LHCN-M2 (cell line): Measurements from ENCODE around the gene RNASE8. TPM values are rescaled to one million over a fixed set of nuclear protein-coding genes. Genes with fewer than 3 reads are reported as not detected.

Experiments
- DNase-seq: peaks from one replicate; pipeline ENCODE4 v3.0.0-alpha.2; 2012; ENCODE audit warnings: low read depth
- total RNA-seq: library from RNA; depleted of rRNA; stranded (reverse); fragments of >200 nt; gene quantifications from 2 replicates; pipeline ENCODE4 v1.2.3, GENCODE V29; 2014

RNASE8 gene
- total RNA-seq, 1 experiment from 2014 or later, result not detected

DNA sequence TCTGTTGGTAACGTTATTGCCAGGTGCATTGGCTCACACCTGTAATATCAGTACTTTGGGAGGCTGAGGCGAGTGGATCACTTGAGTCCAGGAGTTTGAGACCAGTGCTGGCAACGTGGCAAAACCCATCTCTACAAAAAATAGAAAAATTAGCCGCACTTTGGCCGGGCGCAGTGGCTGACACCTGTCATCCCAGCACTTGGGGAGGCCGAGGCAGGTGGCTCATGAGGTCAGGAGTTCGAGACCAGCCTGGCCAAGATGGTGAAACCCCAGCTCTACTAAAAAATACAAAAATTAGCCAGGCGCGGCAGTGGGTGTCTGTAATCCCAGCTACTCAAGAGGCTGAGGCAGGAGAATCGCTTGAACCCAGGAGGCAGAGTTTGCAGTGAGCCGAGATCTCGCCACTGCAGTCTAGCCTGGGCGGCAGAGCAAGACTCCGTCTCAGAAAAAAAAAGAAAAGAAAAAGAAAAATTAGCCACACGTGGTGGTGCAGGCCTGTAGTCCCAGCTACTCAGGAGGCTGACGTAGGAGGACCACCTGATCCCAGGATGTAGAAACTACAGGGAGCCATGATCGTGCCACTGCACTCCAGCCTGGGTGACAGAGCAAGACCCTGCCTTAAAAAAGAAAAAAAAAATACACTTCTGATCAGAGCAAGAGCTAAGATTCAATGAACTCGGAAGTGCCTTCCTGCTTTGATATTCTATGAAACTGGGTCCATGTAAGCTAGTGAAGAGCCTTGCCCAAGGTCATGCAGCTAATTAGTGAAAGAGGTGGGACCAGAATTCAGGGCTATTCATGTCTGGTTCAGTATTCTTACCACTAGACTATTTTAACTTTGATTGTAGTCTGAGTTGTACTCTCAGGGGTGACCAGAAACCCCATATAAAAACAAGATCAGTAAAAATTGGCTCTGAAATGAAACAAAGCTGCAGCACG lies 4.2 kb upstream of the RNASE8 start:
- no peak for DNase-seq

DNA sequence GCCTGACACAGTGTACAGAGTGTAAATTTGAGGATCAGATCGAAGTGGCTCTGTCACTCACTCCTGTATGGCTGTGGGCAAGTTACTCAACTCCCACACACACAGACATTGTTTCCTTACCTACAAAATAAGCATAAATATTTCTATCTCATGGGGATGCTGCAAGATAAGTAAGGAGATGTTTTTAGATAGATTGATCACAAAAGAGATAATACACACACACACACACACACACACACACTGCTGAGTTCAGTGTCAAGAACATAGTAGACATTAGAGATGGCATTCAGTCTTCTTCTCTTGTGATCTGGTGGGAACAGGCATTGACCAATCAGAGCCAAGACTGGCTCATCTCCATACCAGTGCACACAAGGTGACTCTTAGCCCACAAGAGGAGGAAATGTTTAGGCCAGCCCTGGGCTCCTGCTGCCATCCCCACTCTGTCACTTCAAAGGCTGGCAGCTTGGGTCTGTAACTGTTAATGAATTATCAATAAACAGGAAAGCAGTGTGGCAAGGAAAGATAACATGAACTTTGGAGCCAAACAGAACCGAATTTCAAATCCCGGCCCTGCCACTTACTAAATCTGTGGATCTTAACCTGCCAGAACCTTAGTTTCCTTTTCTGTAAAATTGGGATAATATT lies 3.4 kb upstream of the RNASE8 start:
- no peak for DNase-seq

DNA sequence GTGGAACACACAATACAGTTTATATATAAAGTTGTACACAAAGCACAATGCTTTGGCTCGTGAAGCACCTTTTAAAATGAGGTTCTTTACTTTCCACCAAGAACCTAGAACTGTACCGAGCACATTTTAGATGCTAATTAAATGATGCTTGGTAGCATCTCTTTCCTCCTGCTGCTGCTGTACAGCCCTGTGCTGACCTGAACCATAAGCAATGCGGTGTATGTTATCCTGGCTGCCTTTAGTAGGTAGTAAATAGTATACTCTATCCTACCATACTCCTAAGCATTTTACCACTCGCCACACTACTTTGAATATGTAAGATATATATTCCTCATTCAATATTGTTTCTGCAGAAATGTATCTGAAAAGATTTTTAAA lies 2.9 kb upstream of the RNASE8 start:
- DNase-seq, result no peak

DNA sequence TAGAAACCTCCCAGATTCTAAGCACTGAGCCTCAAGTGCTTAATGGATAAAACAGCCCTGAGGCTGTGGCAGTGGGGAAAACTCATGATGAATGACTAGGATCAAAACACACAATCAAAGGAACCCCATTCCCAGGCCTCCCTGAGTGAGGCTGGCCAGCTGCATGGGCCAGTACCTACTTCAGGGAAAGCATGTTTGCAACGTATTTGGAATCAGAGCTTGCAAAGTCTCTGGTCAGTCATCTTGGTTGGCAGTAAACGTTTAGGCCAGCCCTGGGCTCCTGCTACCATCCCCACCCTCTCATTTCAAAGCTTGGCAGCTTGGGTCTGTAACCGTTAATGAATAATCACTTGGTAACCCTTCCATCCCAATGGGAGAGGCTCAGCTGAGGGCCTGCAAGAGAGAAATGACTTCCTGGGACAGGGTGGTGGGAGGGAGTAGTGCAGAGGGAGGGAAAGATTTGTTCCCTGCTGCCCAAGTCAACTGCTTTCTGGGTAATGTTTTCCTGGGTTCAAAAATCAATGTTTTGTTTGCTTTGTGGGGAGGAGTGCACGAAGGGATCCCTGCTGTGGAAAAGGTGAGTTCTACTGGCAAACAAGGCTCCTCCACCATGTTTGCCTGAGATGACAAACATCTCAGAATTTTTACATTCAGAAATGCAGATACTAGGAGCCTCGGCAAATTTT lies 2.0 kb upstream of the RNASE8 start:
- no peak for DNase-seq

DNA sequence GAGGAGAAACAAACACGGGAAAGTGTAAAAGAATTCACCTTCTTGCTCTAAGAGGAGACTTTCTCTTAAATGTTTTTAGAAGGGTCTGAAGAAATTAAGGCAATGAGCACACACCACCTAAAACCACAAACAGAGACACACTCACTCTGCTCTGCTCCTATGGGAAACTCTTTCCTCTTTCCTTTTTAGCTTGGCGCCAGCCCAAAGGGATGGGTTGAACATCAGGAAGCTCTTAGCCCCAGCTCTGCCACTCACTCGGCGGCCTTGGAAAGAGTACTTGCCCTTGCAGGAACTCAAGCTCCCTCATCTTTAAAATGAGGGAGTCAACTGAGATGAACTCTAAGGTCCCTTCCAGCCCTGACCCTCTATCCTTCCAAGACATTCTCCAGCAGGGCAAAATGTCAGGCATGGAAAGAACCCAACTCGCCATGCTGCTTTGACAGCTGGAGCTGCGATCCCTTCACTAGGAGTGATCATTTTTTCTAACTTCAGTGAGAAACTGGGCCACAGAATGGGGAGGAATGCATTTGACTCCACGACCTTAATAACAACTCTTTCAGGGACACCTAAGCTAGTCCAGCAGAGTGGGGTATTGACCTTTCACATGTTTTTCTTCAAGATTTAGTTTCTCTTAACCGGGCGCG lies 980 bp upstream of the RNASE8 start:
- peak; percentile 36 for DNase-seq

DNA sequence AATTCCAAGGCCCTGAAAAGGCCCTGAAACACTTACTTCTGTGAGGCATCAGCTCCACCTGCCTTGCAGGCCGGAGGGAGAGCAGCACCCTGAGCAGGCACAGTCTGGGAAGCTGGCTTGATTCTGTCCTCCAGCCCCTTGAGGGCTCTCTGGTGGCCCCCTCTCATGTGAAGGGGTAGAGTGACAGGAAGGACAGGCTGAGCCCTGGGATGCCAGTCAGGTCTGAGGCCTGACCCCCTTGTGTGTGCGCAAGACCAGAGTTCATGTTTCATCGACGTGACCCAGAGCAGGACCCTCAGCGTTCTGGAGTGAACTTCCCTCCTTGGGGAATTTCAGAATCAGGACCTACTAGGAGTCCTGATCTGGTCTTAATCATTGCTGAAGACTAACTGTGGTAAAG lies 1.3 kb downstream of the RNASE8 start:
- no peak for DNase-seq

DNA sequence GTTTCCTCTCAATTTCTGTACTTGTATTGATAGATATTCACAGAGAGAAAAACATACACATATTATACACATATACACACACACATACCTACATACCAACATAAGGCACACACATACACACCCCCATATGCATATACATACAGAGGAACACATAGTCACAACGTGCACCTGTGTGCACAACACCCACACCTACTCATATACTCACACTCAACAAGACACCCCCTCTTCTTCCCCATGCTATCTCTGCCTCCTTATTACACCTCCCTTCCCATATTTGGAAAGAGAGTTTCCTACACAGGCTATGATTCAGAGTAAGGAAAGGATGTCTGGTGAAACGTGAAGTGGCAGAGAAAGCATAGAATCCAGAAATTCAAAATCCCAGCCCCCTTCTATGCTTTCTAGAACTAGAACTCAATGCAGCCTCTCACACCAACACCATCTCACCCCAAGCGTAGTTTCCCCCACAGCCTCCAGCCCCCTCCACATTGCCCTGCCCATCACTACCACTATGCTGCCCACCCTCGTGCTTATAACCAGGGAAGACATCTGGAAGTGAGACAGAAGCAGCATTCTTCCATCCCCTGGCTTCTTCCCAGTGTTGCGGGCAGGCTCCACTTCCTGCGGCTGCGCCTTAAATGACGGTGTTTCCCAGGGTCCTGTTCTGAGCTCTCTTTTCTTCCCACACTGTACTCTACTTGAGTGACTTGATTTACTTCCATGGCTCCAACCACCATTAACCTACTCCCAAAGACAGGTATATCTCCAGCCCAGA lies 2.4 kb downstream of the RNASE8 start:
- no peak for DNase-seq

DNA sequence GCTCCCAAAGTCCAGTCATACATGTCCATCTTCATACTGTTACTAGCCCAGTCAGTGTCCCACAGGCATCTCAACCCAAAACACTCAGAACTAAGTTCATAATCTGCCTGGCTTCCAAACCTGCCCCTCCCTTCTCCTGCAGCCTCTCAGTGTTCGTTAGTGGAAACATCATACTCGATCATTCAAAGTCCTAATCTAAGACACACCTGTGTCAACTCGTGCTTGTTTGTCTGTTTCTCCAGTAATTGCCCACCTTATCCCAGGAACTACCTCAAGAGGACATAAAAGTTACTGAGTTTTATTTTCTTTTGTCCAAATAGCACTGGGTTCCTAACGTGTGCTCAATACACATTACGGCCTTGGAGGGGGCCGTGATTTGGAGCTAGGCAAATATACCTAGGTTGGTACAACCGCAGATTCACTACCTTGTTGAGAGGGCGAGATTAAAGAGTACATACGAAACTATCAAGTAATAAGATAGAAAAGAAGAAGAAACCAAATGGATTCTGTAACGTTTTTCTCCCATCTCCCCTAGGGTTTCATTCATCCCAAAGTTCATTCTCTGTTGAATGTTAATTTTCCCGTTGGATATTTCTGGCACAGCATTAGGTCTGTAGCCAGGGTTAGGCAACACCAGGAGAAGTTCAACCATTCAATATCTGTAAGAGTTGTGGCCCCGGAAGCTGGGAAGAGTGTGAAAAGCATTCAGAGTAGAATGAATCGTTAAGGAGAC lies 3.2 kb downstream of the RNASE8 start:
- no peak for DNase-seq

DNA sequence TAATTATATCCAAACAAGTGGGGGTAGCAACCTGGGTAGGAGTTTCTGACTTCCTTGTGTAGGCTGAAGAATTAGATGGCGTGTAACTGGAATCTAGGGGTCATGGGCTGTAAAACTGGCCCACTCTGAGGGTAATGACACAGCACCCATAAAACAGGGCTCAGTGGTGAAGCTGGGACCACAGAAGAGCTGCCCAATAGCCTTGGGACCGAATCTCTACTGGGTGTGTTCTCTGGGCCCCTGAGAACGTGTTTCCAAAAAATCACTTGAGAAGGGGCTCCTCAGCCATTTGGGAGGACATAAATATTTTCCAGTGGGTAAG lies 3.7 kb downstream of the RNASE8 start:
- DNase-seq, result no peak

DNA sequence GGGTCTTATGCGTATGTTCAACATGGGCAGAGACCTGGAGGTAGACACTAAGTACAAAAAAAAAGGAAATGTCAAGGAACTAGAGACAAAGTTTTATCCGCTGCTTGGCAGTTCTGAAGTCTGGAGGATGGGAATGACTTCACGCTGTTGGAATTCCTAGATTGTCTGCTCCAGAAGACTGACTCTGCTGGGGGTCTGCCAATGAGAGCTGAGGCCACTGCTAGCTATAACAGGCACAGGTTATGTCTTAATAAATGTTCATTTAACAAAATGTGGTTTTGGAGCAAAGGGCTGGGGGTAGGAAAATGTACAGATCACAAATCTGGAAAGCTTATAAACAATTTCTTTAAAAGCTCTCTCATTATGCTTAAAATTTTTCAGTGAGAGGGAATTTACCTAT lies 5.9 kb downstream of the RNASE8 start:
- DNase-seq, result peak; percentile 65

DNA sequence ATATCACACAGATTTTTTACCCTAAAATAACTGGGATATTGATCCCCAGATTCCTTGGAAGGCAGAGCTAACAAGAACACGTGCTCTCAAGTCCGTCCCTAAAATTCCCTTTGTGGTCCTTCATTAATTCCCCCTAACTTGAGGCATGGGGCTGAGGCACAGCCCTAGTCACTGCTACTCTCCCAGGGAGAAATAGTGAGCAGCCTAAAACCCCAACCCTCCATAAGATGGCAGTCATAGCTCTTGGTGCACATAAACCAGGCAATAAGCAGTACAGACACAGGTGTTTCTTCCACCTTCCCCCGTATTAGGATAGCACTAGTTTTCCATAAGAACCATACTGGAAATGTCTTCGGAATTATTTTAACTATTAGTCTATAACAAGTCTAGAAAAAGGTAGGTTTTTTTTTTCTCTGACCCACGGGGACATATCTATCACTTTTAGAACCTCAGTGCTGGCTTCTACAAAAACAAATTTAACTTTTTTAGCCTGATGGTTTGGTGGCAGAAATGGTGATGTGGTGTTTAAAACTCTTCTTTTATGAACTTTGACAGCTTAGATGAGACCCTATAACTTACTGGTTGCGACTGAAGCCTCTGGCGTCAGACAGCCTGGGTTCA lies 9.4 kb downstream of the RNASE8 start:
- no peak for DNase-seq

DNA sequence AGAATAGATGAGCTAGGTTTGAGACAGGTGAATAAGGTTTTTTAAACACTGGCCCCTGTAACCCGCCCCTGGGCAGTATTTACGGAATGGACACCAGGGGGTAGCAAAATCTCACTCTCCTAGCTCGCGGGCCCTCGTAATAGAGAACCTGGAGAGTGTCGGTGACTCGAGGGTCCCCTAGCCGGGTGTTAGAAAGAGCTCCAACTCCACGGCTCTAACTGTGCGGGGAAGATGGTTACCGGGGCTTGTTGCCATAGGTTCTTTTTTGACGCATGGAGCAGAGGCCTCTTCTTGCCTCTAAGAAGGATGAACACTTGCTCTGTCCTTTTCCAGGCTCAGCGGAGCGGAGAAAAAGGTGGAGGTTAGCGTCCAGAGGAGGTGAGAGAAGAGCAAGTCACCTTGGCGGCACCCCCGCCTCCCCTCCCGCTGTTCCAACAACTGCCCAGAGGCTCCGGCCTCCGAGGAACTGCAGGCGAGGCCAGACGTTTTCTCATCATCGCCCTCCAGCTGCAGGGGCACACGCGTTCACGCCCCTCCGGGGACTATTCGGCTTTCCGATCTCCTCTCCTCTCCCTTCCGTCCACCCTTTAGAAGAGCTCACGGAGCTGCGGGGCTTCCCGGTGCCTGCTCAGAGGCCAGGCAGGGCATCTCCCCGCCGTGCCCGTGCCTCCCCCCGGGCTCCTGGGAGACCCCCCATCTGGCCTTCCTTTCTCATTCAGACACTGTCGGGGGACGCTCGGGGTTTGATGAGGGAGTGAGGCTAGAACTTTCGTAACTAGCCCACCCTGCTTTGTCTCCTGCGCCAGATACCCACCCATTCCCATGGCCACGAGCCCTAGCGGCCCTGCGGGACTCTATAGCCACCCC lies 11.1 kb downstream of the RNASE8 start:
- DNase-seq, result peak; percentile 38

DNA sequence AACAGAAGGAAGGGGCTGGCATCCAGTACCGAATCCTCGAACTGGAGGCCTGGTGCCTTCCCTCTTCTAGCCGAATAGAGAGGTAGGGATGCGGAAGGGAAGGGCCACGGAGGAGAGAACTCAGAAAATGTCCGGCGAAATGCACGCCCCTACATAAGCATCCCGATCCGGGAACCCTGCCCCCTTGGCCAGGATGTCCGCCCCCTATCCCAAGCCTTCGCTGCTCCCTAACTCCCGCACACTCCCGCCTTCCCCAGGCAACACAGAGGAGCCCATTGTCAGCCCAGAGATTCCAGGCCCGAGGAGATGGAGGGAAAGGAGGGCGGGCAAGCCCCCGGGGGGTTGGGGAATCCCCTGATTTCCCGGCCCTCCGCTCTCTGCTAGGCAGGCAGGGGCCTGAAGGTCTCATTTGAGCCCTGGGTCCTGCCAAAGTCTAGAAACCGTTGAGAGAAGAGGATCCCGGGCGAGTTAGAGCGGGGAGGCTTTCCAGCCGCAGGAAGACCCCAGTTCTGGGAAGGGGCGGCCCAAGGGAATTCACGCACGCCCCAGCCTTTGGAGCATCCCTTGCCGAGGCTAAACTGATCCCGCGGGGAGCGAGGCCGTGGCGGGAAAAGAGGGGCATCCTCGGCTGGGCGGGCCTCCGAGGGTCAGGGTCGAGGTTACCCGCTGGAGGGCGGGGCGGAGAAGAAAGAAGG lies 11.9 kb downstream of the RNASE8 start:
- peak; percentile 20 for DNase-seq

DNA sequence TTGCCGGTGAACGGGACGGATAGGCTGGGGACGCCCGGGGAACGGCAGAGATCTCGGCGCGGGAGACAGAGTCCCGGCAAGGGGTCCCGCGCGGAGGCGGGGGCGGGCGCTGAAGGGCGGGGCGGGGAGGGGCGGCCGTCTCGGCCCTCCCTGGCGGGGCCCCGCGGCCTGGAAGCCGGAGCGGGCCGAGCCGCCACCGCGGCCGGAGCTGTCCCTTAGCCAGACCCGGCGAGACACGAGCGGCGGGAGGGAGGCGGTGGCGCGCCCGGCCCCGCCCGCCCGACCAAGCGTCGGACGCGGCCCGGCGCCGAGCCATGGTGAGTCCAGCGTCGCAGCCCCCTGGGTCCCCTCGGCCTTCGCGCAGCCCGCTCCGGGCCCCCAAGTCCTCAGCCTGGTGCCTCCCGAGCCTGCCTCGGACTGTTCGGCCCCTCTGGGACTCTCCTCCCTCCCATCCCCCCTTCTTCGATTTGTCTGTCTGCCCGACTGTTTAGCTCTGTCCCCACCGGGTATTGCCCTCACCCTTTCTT lies 12.5 kb downstream of the RNASE8 start, which contains the start of gene ARHGEF40:
ARHGEF40 (plus strand) TSS at position 222 of the 527 bp plus-strand sequence; CDS start at position 315, 93 bp downstream.
- DNase-seq, result peak; percentile 40

DNA sequence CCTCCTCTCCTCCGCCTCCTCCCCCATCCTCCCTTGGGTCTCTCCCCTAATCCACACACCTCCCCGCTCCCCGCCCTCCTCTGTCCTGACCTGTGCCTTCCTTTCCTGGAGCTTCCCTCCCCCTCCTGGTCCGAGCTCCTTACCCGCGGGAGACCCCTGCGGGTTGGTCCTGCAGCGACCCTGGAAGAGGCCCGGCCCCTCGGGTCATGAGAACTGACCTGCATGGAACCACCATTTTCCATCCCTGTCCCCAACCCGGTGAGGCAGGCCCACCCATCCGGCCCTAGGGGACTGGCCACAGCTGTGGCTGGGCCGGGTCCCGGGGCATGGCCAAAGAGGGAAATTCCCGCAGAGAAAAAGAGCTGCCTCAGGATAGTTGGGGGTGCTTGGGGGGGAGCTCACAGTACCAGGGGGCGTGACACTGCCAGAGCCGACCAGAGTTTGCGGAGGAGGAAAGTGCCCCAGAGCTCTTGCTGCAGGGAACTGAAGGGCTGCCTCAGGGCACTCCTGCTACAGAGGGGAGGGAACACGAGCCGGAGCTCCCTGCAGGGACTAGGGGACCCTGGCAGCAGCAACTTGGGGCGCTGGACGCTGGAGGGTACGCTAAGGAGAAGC lies 13.1 kb downstream of the RNASE8 start:
- peak; percentile 45 for DNase-seq

DNA sequence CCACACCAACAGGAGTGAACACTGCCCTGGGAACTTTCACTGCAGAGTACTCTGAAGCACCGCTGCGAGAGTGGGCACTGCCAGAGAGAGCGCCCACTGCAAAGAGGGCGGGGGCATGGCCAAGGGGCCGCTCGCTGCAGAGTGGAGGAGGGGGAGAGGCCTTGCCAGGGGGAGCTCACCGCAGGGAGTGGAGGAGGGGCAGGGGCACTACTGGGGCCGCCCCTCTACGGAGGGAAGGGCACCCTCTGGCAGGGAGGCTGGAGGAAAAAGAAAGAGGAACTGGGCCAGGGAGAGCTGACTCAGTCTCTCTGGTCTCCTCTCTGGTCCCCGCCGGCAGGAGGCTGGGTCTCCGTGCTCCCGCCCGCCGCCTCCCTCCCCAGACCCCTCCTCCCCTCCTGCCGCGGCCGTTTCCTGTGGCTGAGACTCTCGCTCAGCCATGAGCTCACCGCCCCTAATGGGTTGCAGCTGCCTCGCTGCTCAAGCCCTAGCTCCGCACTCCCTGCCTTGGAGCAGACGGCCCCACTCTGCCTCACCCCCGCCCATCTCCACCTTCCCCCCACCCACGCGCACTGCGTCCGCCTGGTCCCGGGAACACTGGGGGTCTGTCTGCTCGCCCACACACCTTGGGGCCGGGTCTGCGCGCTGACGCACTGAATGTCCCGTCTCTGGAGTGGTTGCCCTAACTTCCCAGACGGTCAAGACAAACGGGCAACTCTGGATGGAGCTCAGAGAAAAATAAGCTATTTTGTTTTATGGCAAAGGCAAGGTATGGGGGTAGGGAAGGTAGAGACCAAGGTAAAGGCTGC lies 13.8 kb downstream of the RNASE8 start:
- DNase-seq, result peak; percentile 90

DNA sequence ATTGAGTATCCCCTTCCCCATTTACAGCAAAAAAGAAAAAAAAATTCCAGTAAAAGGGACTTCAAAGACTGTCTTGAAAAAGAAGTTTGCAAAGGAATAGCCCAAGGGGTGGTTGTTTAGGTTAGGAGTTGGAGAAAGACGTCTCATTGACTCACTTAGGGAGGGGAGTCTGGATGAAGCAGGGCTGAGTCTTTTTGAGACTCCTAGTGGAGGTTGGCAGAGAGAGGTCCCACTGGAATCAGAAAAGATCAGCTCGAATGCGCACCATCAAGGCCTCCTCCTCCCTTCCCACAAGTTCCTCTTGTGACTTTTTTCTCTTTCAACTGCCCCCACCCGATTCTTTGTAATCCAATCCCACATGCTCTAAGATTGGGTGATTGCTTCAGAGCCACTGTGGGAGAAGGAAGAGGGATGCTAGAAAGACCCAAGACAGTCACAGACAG lies 14.4 kb downstream of the RNASE8 start:
- DNase-seq, result peak; percentile 60
